ENCODE measurements around the gene DUSP3.

DUSP3 gene

GRCh38 chr17:43758086-43758485, 20.7 kb downstream of the DUSP3 start:
- CTCF ChIA-PET = interaction anchor here (0.9 to 19.1 kb wide), 6 partner anchors 7 to 181 kb away, joined by 3 to 503 read pairs (median 24); no protein-coding TSS in a partner anchor
- DNase-seq (ENCODE audit: extremely low spot score) = no peak
- no peak for TF ChIP-seq CTCF (IDR thresholded peaks at IDR 0.05; ENCODE audit: control extremely low read depth, extremely low read depth, low read depth, missing control alignments)
- POLR2A ChIA-PET = no interaction called here

- DNase-seq (ENCODE audit: extremely low spot score) = no peak
- POLR2A ChIA-PET = interaction anchor here (0.6 kb wide), 1 partner anchor 390 kb away, joined by 8 read pairs; no protein-coding TSS in a partner anchor
- TF ChIP-seq CTCF (IDR thresholded peaks at IDR 0.05; ENCODE audit: control extremely low read depth, extremely low read depth, low read depth, missing control alignments) = no peak
- CTCF ChIA-PET = interaction anchor here (2.8 to 19.1 kb wide), 3 partner anchors 10 to 180 kb away, joined by 15 to 503 read pairs (median 79); no protein-coding TSS in a partner anchor
Measured at GRCh38 chr17:43757171-43757660, 21.6 kb downstream of the DUSP3 start.

- CTCF ChIA-PET = interaction anchor here (2.0 to 19.1 kb wide), 4 partner anchors 11 to 179 kb away, joined by 5 to 503 read pairs (median 47); no protein-coding TSS in a partner anchor
- POLR2A ChIA-PET = no interaction called here
- no peak for TF ChIP-seq CTCF (IDR thresholded peaks at IDR 0.05; ENCODE audit: control extremely low read depth, extremely low read depth, low read depth, missing control alignments)
- no peak for DNase-seq (ENCODE audit: extremely low spot score)
Measured at GRCh38 chr17:43756201-43756600, 22.6 kb downstream of the DUSP3 start.

- no peak for DNase-seq (ENCODE audit: extremely low spot score)
- ChIA-PET POLR2A (no interaction called here), CTCF (interaction anchor here (2.0 to 19.1 kb wide), 3 partner anchors 38 to 178 kb away, joined by 5 to 503 read pairs (median 79); no protein-coding TSS in a partner anchor)
- no peak for TF ChIP-seq CTCF (IDR thresholded peaks at IDR 0.05; ENCODE audit: control extremely low read depth, extremely low read depth, low read depth, missing control alignments)
Measured at GRCh38 chr17:43755389-43755875, 23.3 kb downstream of the DUSP3 start.

GRCh38 chr17:43754947-43755346, 23.8 kb downstream of the DUSP3 start:
- CTCF ChIA-PET = interaction anchor here (2.0 to 19.1 kb wide), 3 partner anchors 38 to 178 kb away, joined by 5 to 503 read pairs (median 79); no protein-coding TSS in a partner anchor
- DNase-seq (ENCODE audit: extremely low spot score) = no peak
- POLR2A ChIA-PET = no interaction called here
- TF ChIP-seq CTCF (IDR thresholded peaks at IDR 0.05; ENCODE audit: control extremely low read depth, extremely low read depth, low read depth, missing control alignments) = no peak

GRCh38 chr17:43753493-43754129, 25.2 kb downstream of the DUSP3 start:
- DNase-seq (ENCODE audit: extremely low spot score) = peak; percentile 48
- POLR2A ChIA-PET = no interaction called here
- CTCF ChIA-PET = interaction anchor here (1.0 to 19.1 kb wide), 3 partner anchors 12 to 58 kb away, joined by 3 to 503 read pairs (median 7); no protein-coding TSS in a partner anchor
- TF ChIP-seq CTCF (IDR thresholded peaks at IDR 0.05; ENCODE audit: control extremely low read depth, extremely low read depth, low read depth, missing control alignments) = no peak

Measured in GM10248 (cell line).